GM18951 (cell line): ENCODE measurements around the gene POMP.
"Not testable (repeated sequence)": the region's sequence is repeated elsewhere in the genome, so short reads cannot be mapped to it uniquely, and the experiment has no call there.

Experiments used
- POLR2A ChIP-seq: IDR thresholded peaks from 4 replicates; pipeline ENCODE4 v1.6.1; 2011; ENCODE audit warnings: mild to moderate bottlenecking; ENCODE audit not compliant: insufficient read length, insufficient read depth; ENCODE audit errors: extremely low read depth
- in situ Hi-C: fragments of 300-500 bp; cut with MboI; formaldehyde crosslinking; loops from one replicate; pipeline ENCODE4 v1.12.0; 2022; ENCODE audit warnings: low sequenced_read_pairs, mixed read lengths, inconsistent platforms; ENCODE audit not compliant: unreplicated experiment

The POMP gene

GRCh38 chr13:28654276-28654675 is 4.7 kb upstream of the POMP start:
- in situ Hi-C loops = no loop called here
- no peak for TF ChIP-seq POLR2A

GRCh38 chr13:28655561-28655960 is 3.4 kb upstream of the POMP start:
- in situ Hi-C loops = no loop called here
- TF ChIP-seq POLR2A = no peak

GRCh38 chr13:28657784-28658538 is 969 bp upstream of the POMP start:
- TF ChIP-seq POLR2A = no peak
- in situ Hi-C loops = no loop called here

GRCh38 chr13:28658539-28658795 is 463 bp upstream of the POMP start:
- in situ Hi-C loops = no loop called here
- no peak for TF ChIP-seq POLR2A

GRCh38 chr13:28659621-28659970 is 666 bp downstream of the POMP start:
- no peak for TF ChIP-seq POLR2A
- in situ Hi-C loops = no loop called here

GRCh38 chr13:28666897-28667488 is 8.1 kb downstream of the POMP start:
- in situ Hi-C loops = no loop called here
- TF ChIP-seq POLR2A = no peak

- in situ Hi-C loops = no loop called here
- TF ChIP-seq POLR2A = no peak
Measured at GRCh38 chr13:28671126-28671792, 12.3 kb downstream of the POMP start.

GRCh38 chr13:28678809-28679208 is 19.9 kb downstream of the POMP start:
- in situ Hi-C loops = no loop called here
- no peak for TF ChIP-seq POLR2A

- in situ Hi-C loops = no loop called here
- no peak for TF ChIP-seq POLR2A
Measured at GRCh38 chr13:28679628-28680027, 20.7 kb downstream of the POMP start.

GRCh38 chr13:28680541-28680940 is 21.6 kb downstream of the POMP start:
- TF ChIP-seq POLR2A = no peak
- in situ Hi-C loops = no loop called here

GRCh38 chr13:28683169-28683568 is 24.2 kb downstream of the POMP start:
- in situ Hi-C loops = not testable (repeated sequence)

- in situ Hi-C loops = no loop called here
- TF ChIP-seq POLR2A = no peak
Measured at GRCh38 chr13:28684257-28684656, 25.3 kb downstream of the POMP start.

- in situ Hi-C loops = no loop called here
- no peak for TF ChIP-seq POLR2A
Measured at GRCh38 chr13:28685114-28685513, 26.2 kb downstream of the POMP start.

- no peak for TF ChIP-seq POLR2A
- in situ Hi-C loops = no loop called here
Measured at GRCh38 chr13:28685892-28686291, 27.0 kb downstream of the POMP start.

GRCh38 chr13:28693605-28694491 is 34.9 kb downstream of the POMP start:
- in situ Hi-C loops = not testable (repeated sequence)
